ENCODE data around the gene NGB. TPM values are rescaled to one million over a fixed set of nuclear protein-coding genes. Genes with fewer than 3 reads are reported as not detected.

NGB gene
- total and polyA plus RNA-seq, 2 donors (not counting 1 experiment from before 2014, with no cell fraction given): not detected

- H3K27me3 ChIP-seq (replicated peaks in 1 of 4; ENCODE audit: control extremely low read depth in 1 of 4, control insufficient read depth in 3 of 4, insufficient read depth in 4 of 4, low read length in 3 of 4): no peaks in the 10 kb centered on the region
- no peaks in the 10 kb centered on the region for H3K27me3 Mint-ChIP-seq
- CTCF ChIA-PET: no interaction called here
- H3K9ac ChIP-seq (ENCODE audit: low read length): no peak overlapping the region
- intact Hi-C loops (cut with micrococcal nuclease): no loop called here
- H3K4me1 ChIP-seq (ENCODE audit: control insufficient read depth in 2 of 2, insufficient read depth in 2 of 2, low read length in 2 of 2): peaks cover 37 to 39% of the 10 kb centered on the region in 2 donors
- no peaks in the 10 kb centered on the region for H4K20me1 ChIP-seq (ENCODE audit: control insufficient read depth, insufficient read depth, low read length, poor library complexity, severe bottlenecking)
- TF ChIP-seq EZH2 (IDR thresholded peaks at IDR 0.05; ENCODE audit: borderline replicate concordance, insufficient read depth, low read depth, low read length, poor library complexity, severe bottlenecking) (no peak), CTCF (IDR thresholded peaks at IDR 0.05) (no peak)
- H3K36me3 ChIP-seq (replicated peaks in 1 of 2; ENCODE audit: control extremely low read depth in 1 of 2, control insufficient read depth in 1 of 2, extremely low read depth in 1 of 2, insufficient read depth in 2 of 2, low read length in 1 of 2): no peaks in the 10 kb centered on the region
- POLR2A ChIA-PET: no interaction called here
- H3K4me3 ChIP-seq (ENCODE audit: control extremely low read depth in 1 of 5, extremely low read depth in 1 of 5, insufficient read depth in 1 of 5, low read depth in 2 of 5, low read length in 4 of 5): no peak overlapping the region
- peak overlapping the region; percentile 69 to 81 for H3K27ac ChIP-seq (ENCODE audit: low read length in 2 of 2)
- peak overlapping the region; percentile 62 for H3K4me2 ChIP-seq (replicated peaks; ENCODE audit: low read depth, low read length, poor library complexity, severe bottlenecking)
- peaks cover 0 to 10% (median 0%) of the 10 kb centered on the region in 3 donors for H3K9me3 ChIP-seq (ENCODE audit: control extremely low read depth in 1 of 3, control insufficient read depth in 2 of 3, insufficient read depth in 1 of 3, low read length in 2 of 3)
- peaks cover 2% of the 10 kb centered on the region for H3K9me3 Mint-ChIP-seq (ENCODE audit: insufficient read depth)
- WGBS (ENCODE audit: insufficient coverage): 5% methylated on average over 4 of the region's 4 CpGs
- H3K79me2 ChIP-seq (ENCODE audit: control insufficient read depth, insufficient read depth, low read length): no peaks in the 10 kb centered on the region
- H3K27ac Mint-ChIP-seq: peak overlapping the region; percentile 77
- peaks cover 42% of the 10 kb centered on the region for H3K4me1 Mint-ChIP-seq
- H2AFZ ChIP-seq (ENCODE audit: insufficient read depth, low read depth, low read length, poor library complexity, severe bottlenecking): peak overlapping the region; percentile 68
- DNase-seq: peak; percentile 85
- peak overlapping the region; percentile 70 for H3K4me3 Mint-ChIP-seq
- ATAC-seq (ENCODE audit: low read depth): peak; percentile 92
Measured at GRCh38 chr14:77243853-77244252, 27.2 kb downstream of the NGB start.

- peaks cover 37 to 39% of the 10 kb centered on the region in 2 donors for H3K4me1 ChIP-seq (ENCODE audit: control insufficient read depth in 2 of 2, insufficient read depth in 2 of 2, low read length in 2 of 2)
- peak overlapping the region; percentile 68 for H2AFZ ChIP-seq (ENCODE audit: insufficient read depth, low read depth, low read length, poor library complexity, severe bottlenecking)
- 6% methylated on average over 11 of the region's 12 CpGs for WGBS (ENCODE audit: insufficient coverage)
- no peak overlapping the region for H3K4me3 ChIP-seq (ENCODE audit: control extremely low read depth in 1 of 5, extremely low read depth in 1 of 5, insufficient read depth in 1 of 5, low read depth in 2 of 5, low read length in 4 of 5)
- POLR2A ChIA-PET: no interaction called here
- DNase-seq (peak; percentile 63), ATAC-seq (ENCODE audit: low read depth) (peak; percentile 25)
- H4K20me1 ChIP-seq (ENCODE audit: control insufficient read depth, insufficient read depth, low read length, poor library complexity, severe bottlenecking): no peaks in the 10 kb centered on the region
- H3K36me3 ChIP-seq (replicated peaks in 1 of 2; ENCODE audit: control extremely low read depth in 1 of 2, control insufficient read depth in 1 of 2, extremely low read depth in 1 of 2, insufficient read depth in 2 of 2, low read length in 1 of 2): no peaks in the 10 kb centered on the region
- peak overlapping the region; percentile 62 for H3K4me2 ChIP-seq (replicated peaks; ENCODE audit: low read depth, low read length, poor library complexity, severe bottlenecking)
- peaks cover 0 to 10% (median 0%) of the 10 kb centered on the region in 3 donors for H3K9me3 ChIP-seq (ENCODE audit: control extremely low read depth in 1 of 3, control insufficient read depth in 2 of 3, insufficient read depth in 1 of 3, low read length in 2 of 3)
- H3K27me3 ChIP-seq (replicated peaks in 1 of 4; ENCODE audit: control extremely low read depth in 1 of 4, control insufficient read depth in 3 of 4, insufficient read depth in 4 of 4, low read length in 3 of 4): no peaks in the 10 kb centered on the region
- Mint-ChIP-seq H3K27me3 (no peaks in the 10 kb centered on the region), H3K4me3 (peak overlapping the region; percentile 46), H3K4me1 (peaks cover 42% of the 10 kb centered on the region), H3K27ac (peak overlapping the region; percentile 32), H3K9me3 (ENCODE audit: insufficient read depth) (peaks cover 2% of the 10 kb centered on the region)
- TF ChIP-seq EZH2 (IDR thresholded peaks at IDR 0.05; ENCODE audit: borderline replicate concordance, insufficient read depth, low read depth, low read length, poor library complexity, severe bottlenecking) (no peak), CTCF (IDR thresholded peaks at IDR 0.05) (no peak)
- H3K79me2 ChIP-seq (ENCODE audit: control insufficient read depth, insufficient read depth, low read length): no peaks in the 10 kb centered on the region
- peak overlapping the region; percentile 65 to 81 for H3K27ac ChIP-seq (ENCODE audit: low read length in 2 of 2)
- intact Hi-C loops (cut with micrococcal nuclease): no loop called here
- no peak overlapping the region for H3K9ac ChIP-seq (ENCODE audit: low read length)
- CTCF ChIA-PET: no interaction called here
Measured at GRCh38 chr14:77242752-77243151, 28.3 kb downstream of the NGB start.

Data from B cell (primary cell).